Stimulated activated CD8-positive, alpha-beta memory T cell treated with anti-CD3 and anti-CD28 coated beads, Interleukin-15, amount 100 ng/mL, for 24 hours (primary cell): ENCODE data around the gene CIB4.

Experiments
- DNase-seq: peaks from one replicate; pipeline ENCODE4 v3.0.0-alpha.2; 2020; ENCODE audit warnings: low read depth

Gene CIB4

GRCh38 chr2:26550276-26551015 is 90.7 kb downstream of the CIB4 start:
- no peak for DNase-seq

- DNase-seq, result no peak
Measured at GRCh38 chr2:26542676-26543505, 98.3 kb downstream of the CIB4 start.

GRCh38 chr2:26542194-26542455 is 99.0 kb downstream of the CIB4 start:
- DNase-seq, result no peak

GRCh38 chr2:26541401-26542193 is 99.6 kb downstream of the CIB4 start:
- no peak for DNase-seq

- DNase-seq, result no peak
Measured at GRCh38 chr2:26540961-26541360, 100.2 kb downstream of the CIB4 start.

- no peak for DNase-seq
Measured at GRCh38 chr2:26540306-26540705, 100.9 kb downstream of the CIB4 start.

GRCh38 chr2:26537826-26538475 is 103.2 kb downstream of the CIB4 start:
- no peak for DNase-seq

- no peak for DNase-seq
Measured at GRCh38 chr2:26537069-26537825, 103.9 kb downstream of the CIB4 start.

- DNase-seq, result no peak
Measured at GRCh38 chr2:26536371-26537068, 104.6 kb downstream of the CIB4 start.

- DNase-seq, result no peak
Measured at GRCh38 chr2:26535663-26536275, 105.4 kb downstream of the CIB4 start.

GRCh38 chr2:26534865-26535662 is 106.1 kb downstream of the CIB4 start:
- DNase-seq, result no peak

- no peak for DNase-seq
Measured at GRCh38 chr2:26534098-26534864, 106.9 kb downstream of the CIB4 start.

- no peak for DNase-seq
Measured at GRCh38 chr2:26533661-26534060, 107.5 kb downstream of the CIB4 start.

GRCh38 chr2:26532301-26533250 is 108.6 kb downstream of the CIB4 start:
- DNase-seq, result no peak
